WTC11 (cell line): Measurements from ENCODE around the gene SLC2A9. TPM values are rescaled to one million over a fixed set of nuclear protein-coding genes. Genes with fewer than 3 reads are reported as not detected.

Experiments
- ATAC-seq: fragments of 200-7000 bp; cut with Tn5 transposase; 2 replicates; pipeline ENCODE4 v1.10.0; 2021; ENCODE audit warnings: mild to moderate bottlenecking, moderate library complexity
- CTCF ChIA-PET: fragments of 300-600 bp; sonication (Branson Sonifier 250); formaldehyde crosslinking; loops from one replicate; lab custom pipeline; 2021; ENCODE audit warnings: antibody characterized with exemption; lab: Charles Lee
- POLR2A ChIA-PET: fragments of 350-600 bp; sonication (Branson Sonifier 250); formaldehyde crosslinking; loops from one replicate; lab custom pipeline; 2021; ENCODE audit warnings: antibody characterized with exemption; lab: Charles Lee
- DNase-seq: peaks from one replicate; pipeline ENCODE4 v3.0.0; 2021; ENCODE audit warnings: low spot score
- H3K27ac Mint-ChIP-seq: 2 replicates; pipeline ENCODE4 v1.8.0; 2021; ENCODE audit warnings: mixed read lengths
- H3K27me3 Mint-ChIP-seq: 2 replicates; pipeline ENCODE4 v1.8.0; 2021; ENCODE audit warnings: low read depth, mild to moderate bottlenecking, moderate library complexity, mixed read lengths
- H3K36me3 Mint-ChIP-seq: 2 replicates; pipeline ENCODE4 v1.8.0; 2021; ENCODE audit warnings: mixed read lengths
- H3K4me1 Mint-ChIP-seq: 2 replicates; pipeline ENCODE4 v1.8.0; 2022; ENCODE audit warnings: mixed read lengths
- H3K4me3 Mint-ChIP-seq: 2 replicates; pipeline ENCODE4 v1.8.0; 2021; ENCODE audit warnings: mild to moderate bottlenecking, moderate library complexity, mixed read lengths
- H3K9me3 Mint-ChIP-seq: 2 replicates; pipeline ENCODE4 v1.8.0; 2021; ENCODE audit warnings: mixed read lengths
- CREB1 ChIP-seq: sonication (generic); formaldehyde crosslinking; IDR thresholded peaks from 2 replicates; pipeline ENCODE4 v1.8.0; 2023; ENCODE audit warnings: mild to moderate bottlenecking, missing genetic modification reagents
- E2F5 ChIP-seq: sonication (generic); formaldehyde crosslinking; IDR thresholded peaks from 2 replicates; pipeline ENCODE4 v1.8.1; 2022; ENCODE audit warnings: mild to moderate bottlenecking, moderate library complexity, missing genetic modification reagents
- FOXJ3 ChIP-seq: sonication (generic); formaldehyde crosslinking; IDR thresholded peaks from 2 replicates; pipeline ENCODE4 v1.9.0; 2021; ENCODE audit warnings: missing genetic modification reagents, mild to moderate bottlenecking, borderline replicate concordance
- FOXP1 ChIP-seq: sonication (generic); formaldehyde crosslinking; IDR thresholded peaks from 2 replicates; pipeline ENCODE4 v1.8.0; 2022; ENCODE audit warnings: missing genetic modification reagents, mild to moderate bottlenecking, moderate library complexity, borderline replicate concordance
- GABPB1 ChIP-seq: sonication (generic); formaldehyde crosslinking; IDR thresholded peaks from 2 replicates; pipeline ENCODE4 v1.8.1; 2023; ENCODE audit warnings: mild to moderate bottlenecking, missing genetic modification reagents
- HMGA2 ChIP-seq: fragments of 250-450 bp; sonication (Bioruptor Pico); IDR thresholded peaks from 2 replicates; pipeline ENCODE4 v1.4.0; 2021; ENCODE audit warnings: mild to moderate bottlenecking, moderate library complexity
- KAT7 ChIP-seq: sonication (generic); formaldehyde crosslinking; IDR thresholded peaks from 2 replicates; pipeline ENCODE4 v1.8.1; 2023; ENCODE audit warnings: missing genetic modification reagents, mild to moderate bottlenecking, borderline replicate concordance
- MYBL2 ChIP-seq: sonication (generic); formaldehyde crosslinking; IDR thresholded peaks from 2 replicates; pipeline ENCODE4 v1.8.1; 2023; ENCODE audit warnings: mild to moderate bottlenecking, moderate library complexity, missing genetic modification reagents
- NFATC4 ChIP-seq: fragments of 250-450 bp; sonication (Bioruptor Pico); IDR thresholded peaks from 2 replicates; pipeline ENCODE4 v1.9.0; 2021; ENCODE audit warnings: mild to moderate bottlenecking
- NFE2L1 ChIP-seq: sonication (generic); formaldehyde crosslinking; IDR thresholded peaks from 2 replicates; pipeline ENCODE4 v1.8.1; 2023; ENCODE audit warnings: missing genetic modification reagents
- NR2C2 ChIP-seq: sonication (generic); formaldehyde crosslinking; IDR thresholded peaks from 2 replicates; pipeline ENCODE4 v1.8.0; 2022; ENCODE audit warnings: mild to moderate bottlenecking, missing genetic modification reagents
- SOX15 ChIP-seq: fragments of 250-450 bp; sonication (Bioruptor Pico); IDR thresholded peaks from 2 replicates; pipeline ENCODE4 v1.9.0; 2021; ENCODE audit warnings: mild to moderate bottlenecking
- SP1 ChIP-seq: sonication (generic); formaldehyde crosslinking; conservative IDR thresholded peaks from 2 replicates; pipeline ENCODE4 v1.8.1; 2022; ENCODE audit warnings: missing genetic modification reagents
- TEAD1 ChIP-seq: sonication (generic); formaldehyde crosslinking; IDR thresholded peaks from 2 replicates; pipeline ENCODE4 v1.8.0; 2022; ENCODE audit warnings: mild to moderate bottlenecking, missing genetic modification reagents
- ZMAT4 ChIP-seq: fragments of 250-450 bp; sonication (Bioruptor Pico); IDR thresholded peaks from 2 replicates; pipeline ENCODE4 v1.9.0; 2021; ENCODE audit warnings: mild to moderate bottlenecking
- ZNF232 ChIP-seq: sonication (generic); formaldehyde crosslinking; IDR thresholded peaks from 2 replicates; pipeline ENCODE4 v1.8.0; 2022; ENCODE audit warnings: mild to moderate bottlenecking, missing genetic modification reagents
- ZNF396 ChIP-seq: fragments of 250-450 bp; sonication (Bioruptor Pico); IDR thresholded peaks from 2 replicates; pipeline ENCODE4 v1.8.0; 2021; ENCODE audit warnings: mild to moderate bottlenecking, moderate library complexity, borderline replicate concordance
- total RNA-seq: library from RNA; stranded (reverse); gene quantifications from 3 replicates; pipeline ENCODE4 v1.2.3, GENCODE V29; 2021
- TF ChIP-seq, protein P1 (sequence below): fragments of 250-450 bp; sonication (Bioruptor Pico); IDR thresholded peaks from 2 replicates; pipeline ENCODE4 v1.9.0; 2021; ENCODE audit warnings: moderate library complexity, mild to moderate bottlenecking, inconsistent platforms, borderline replicate concordance
- TF ChIP-seq, protein P2 (sequence below): sonication (generic); formaldehyde crosslinking; IDR thresholded peaks from 2 replicates; pipeline ENCODE4 v1.8.0; 2022; ENCODE audit warnings: mild to moderate bottlenecking, missing genetic modification reagents
- TF ChIP-seq, protein P3 (sequence below): fragments of 250-450 bp; sonication (Bioruptor Pico); IDR thresholded peaks from 2 replicates; pipeline ENCODE4 v1.8.0; 2021; ENCODE audit warnings: mild to moderate bottlenecking
- TF ChIP-seq, protein P4 (sequence below): sonication (generic); formaldehyde crosslinking; IDR thresholded peaks from 2 replicates; pipeline ENCODE4 v1.8.1; 2023; ENCODE audit warnings: mild to moderate bottlenecking, missing genetic modification reagents
- TF ChIP-seq, protein P5 (sequence below): fragments of 250-450 bp; sonication (Bioruptor Pico); IDR thresholded peaks from 2 replicates; pipeline ENCODE4 v1.9.0; 2021; ENCODE audit warnings: mild to moderate bottlenecking
- TF ChIP-seq, protein P6 (sequence below): sonication (generic); formaldehyde crosslinking; IDR thresholded peaks from 2 replicates; pipeline ENCODE4 v1.8.1; 2023; ENCODE audit warnings: mild to moderate bottlenecking, missing genetic modification reagents

The SLC2A9 gene
- total RNA-seq, 1 experiment from 2014 or later = not detected

DNA sequence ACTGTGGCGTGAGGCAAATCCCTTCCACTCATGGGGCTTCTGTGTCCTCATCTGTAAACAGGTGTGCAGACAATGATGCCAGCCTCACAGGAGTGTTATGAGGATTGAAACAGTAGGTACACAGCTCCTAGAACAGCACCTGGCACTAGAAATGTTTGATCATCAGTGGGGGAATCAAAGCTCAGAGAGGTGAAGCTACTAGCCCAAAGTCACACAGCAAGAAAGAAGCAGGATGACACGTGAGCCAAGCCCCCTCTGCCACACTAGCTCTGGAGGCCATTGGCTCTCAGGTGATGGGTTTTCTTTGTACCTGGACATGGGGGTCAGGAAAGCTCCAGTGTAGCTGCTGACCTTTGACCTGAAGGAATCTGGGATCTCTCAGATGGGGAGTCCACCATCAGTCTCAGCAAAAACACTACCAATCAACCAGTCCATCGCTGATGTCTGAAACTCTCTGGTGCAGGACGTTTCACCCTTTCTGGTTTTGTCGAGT, 13.4 kb upstream of the SLC2A9 start:
- H3K27me3 Mint-ChIP-seq = no peaks in the 10 kb centered on the region; the same call in 1 of the 2 replicates
- 0 out of 2 replicates have a peak, but pooled peaks cover 6% of the 10 kb centered on the region for H3K4me1 Mint-ChIP-seq
- POLR2A ChIA-PET = interaction anchor here (0.6 kb wide), 1 partner anchor 82 kb away, joined by 5 read pairs; the partner anchor contains the start of gene WDR1
- no peak overlapping the region for H3K4me3 Mint-ChIP-seq
- no peaks in the 10 kb centered on the region for H3K36me3 Mint-ChIP-seq
- no peak for TF ChIP-seq KAT7
- TF ChIP-seq HMGA2 (CRISPR knock-in tag) = no peak
- no peak for TF ChIP-seq MYBL2
- TF ChIP-seq, protein P1, sequence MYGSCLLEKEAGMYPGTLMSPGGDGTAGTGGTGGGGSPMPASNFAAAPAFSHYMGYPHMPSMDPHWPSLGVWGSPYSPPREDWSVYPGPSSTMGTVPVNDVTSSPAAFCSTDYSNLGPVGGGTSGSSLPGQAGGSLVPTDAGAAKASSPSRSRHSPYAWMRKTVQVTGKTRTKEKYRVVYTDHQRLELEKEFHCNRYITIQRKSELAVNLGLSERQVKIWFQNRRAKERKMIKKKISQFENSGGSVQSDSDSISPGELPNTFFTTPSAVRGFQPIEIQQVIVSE (CRISPR knock-in tag) = no peak
- TF ChIP-seq, protein P2, sequence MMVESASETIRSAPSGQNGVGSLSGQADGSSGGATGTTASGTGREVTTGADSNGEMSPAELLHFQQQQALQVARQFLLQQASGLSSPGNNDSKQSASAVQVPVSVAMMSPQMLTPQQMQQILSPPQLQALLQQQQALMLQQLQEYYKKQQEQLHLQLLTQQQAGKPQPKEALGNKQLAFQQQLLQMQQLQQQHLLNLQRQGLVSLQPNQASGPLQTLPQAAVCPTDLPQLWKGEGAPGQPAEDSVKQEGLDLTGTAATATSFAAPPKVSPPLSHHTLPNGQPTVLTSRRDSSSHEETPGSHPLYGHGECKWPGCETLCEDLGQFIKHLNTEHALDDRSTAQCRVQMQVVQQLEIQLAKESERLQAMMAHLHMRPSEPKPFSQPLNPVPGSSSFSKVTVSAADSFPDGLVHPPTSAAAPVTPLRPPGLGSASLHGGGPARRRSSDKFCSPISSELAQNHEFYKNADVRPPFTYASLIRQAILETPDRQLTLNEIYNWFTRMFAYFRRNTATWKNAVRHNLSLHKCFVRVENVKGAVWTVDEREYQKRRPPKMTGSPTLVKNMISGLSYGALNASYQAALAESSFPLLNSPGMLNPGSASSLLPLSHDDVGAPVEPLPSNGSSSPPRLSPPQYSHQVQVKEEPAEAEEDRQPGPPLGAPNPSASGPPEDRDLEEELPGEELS (CRISPR knock-in tag) = no peak
- TF ChIP-seq TEAD1 (CRISPR knock-in tag) = no peak
- TF ChIP-seq, protein P3, sequence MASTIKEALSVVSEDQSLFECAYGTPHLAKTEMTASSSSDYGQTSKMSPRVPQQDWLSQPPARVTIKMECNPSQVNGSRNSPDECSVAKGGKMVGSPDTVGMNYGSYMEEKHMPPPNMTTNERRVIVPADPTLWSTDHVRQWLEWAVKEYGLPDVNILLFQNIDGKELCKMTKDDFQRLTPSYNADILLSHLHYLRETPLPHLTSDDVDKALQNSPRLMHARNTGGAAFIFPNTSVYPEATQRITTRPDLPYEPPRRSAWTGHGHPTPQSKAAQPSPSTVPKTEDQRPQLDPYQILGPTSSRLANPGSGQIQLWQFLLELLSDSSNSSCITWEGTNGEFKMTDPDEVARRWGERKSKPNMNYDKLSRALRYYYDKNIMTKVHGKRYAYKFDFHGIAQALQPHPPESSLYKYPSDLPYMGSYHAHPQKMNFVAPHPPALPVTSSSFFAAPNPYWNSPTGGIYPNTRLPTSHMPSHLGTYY (CRISPR knock-in tag) = no peak
- TF ChIP-seq, protein P4, sequence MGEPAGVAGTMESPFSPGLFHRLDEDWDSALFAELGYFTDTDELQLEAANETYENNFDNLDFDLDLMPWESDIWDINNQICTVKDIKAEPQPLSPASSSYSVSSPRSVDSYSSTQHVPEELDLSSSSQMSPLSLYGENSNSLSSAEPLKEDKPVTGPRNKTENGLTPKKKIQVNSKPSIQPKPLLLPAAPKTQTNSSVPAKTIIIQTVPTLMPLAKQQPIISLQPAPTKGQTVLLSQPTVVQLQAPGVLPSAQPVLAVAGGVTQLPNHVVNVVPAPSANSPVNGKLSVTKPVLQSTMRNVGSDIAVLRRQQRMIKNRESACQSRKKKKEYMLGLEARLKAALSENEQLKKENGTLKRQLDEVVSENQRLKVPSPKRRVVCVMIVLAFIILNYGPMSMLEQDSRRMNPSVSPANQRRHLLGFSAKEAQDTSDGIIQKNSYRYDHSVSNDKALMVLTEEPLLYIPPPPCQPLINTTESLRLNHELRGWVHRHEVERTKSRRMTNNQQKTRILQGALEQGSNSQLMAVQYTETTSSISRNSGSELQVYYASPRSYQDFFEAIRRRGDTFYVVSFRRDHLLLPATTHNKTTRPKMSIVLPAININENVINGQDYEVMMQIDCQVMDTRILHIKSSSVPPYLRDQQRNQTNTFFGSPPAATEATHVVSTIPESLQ = no peak
- TF ChIP-seq, protein P5, sequence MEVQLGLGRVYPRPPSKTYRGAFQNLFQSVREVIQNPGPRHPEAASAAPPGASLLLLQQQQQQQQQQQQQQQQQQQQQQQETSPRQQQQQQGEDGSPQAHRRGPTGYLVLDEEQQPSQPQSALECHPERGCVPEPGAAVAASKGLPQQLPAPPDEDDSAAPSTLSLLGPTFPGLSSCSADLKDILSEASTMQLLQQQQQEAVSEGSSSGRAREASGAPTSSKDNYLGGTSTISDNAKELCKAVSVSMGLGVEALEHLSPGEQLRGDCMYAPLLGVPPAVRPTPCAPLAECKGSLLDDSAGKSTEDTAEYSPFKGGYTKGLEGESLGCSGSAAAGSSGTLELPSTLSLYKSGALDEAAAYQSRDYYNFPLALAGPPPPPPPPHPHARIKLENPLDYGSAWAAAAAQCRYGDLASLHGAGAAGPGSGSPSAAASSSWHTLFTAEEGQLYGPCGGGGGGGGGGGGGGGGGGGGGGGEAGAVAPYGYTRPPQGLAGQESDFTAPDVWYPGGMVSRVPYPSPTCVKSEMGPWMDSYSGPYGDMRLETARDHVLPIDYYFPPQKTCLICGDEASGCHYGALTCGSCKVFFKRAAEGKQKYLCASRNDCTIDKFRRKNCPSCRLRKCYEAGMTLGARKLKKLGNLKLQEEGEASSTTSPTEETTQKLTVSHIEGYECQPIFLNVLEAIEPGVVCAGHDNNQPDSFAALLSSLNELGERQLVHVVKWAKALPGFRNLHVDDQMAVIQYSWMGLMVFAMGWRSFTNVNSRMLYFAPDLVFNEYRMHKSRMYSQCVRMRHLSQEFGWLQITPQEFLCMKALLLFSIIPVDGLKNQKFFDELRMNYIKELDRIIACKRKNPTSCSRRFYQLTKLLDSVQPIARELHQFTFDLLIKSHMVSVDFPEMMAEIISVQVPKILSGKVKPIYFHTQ (CRISPR knock-in tag) = no peak
- no peak for TF ChIP-seq FOXP1 (CRISPR knock-in tag)
- no peak for TF ChIP-seq ZNF232
- TF ChIP-seq GABPB1 (CRISPR knock-in tag) = no peak
- TF ChIP-seq NFE2L1 = no peak
- TF ChIP-seq NR2C2 (CRISPR knock-in tag) = no peak
- no peak for TF ChIP-seq E2F5 (CRISPR knock-in tag)
- no peak for TF ChIP-seq ZNF396
- no peaks in the 10 kb centered on the region for H3K9me3 Mint-ChIP-seq
- no peak for DNase-seq
- CTCF ChIA-PET = interaction anchor here (1.3 to 1.5 kb wide), 3 partner anchors 15 to 331 kb away, joined by 3 to 5 read pairs (median 4); no protein-coding TSS in a partner anchor
- H3K27ac Mint-ChIP-seq = no peak overlapping the region
- no peak for ATAC-seq

GRCh38 chr4:10034136-10034535, 12.8 kb upstream of the SLC2A9 start:
- H3K27ac Mint-ChIP-seq = no peak overlapping the region
- H3K4me1 Mint-ChIP-seq = 0 out of 2 replicates have a peak, but pooled peaks cover 6% of the 10 kb centered on the region
- H3K27me3 Mint-ChIP-seq = no peaks in the 10 kb centered on the region; the same call in 1 of the 2 replicates
- H3K4me3 Mint-ChIP-seq = no peak overlapping the region
- no peaks in the 10 kb centered on the region for H3K36me3 Mint-ChIP-seq
- ATAC-seq = no peak
- ChIA-PET CTCF (interaction anchor here (1.1 to 1.5 kb wide), 3 partner anchors 15 to 269 kb away, joined by 3 to 5 read pairs (median 3); no protein-coding TSS in a partner anchor), POLR2A (no interaction called here)
- H3K9me3 Mint-ChIP-seq = no peaks in the 10 kb centered on the region
- no peak for DNase-seq
- TF ChIP-seq NFATC4 (CRISPR knock-in tag) = no peak
- no peak for TF ChIP-seq SP1 (CRISPR knock-in tag)
- TF ChIP-seq, protein P6, sequence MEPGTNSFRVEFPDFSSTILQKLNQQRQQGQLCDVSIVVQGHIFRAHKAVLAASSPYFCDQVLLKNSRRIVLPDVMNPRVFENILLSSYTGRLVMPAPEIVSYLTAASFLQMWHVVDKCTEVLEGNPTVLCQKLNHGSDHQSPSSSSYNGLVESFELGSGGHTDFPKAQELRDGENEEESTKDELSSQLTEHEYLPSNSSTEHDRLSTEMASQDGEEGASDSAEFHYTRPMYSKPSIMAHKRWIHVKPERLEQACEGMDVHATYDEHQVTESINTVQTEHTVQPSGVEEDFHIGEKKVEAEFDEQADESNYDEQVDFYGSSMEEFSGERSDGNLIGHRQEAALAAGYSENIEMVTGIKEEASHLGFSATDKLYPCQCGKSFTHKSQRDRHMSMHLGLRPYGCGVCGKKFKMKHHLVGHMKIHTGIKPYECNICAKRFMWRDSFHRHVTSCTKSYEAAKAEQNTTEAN (CRISPR knock-in tag) = no peak
- TF ChIP-seq ZMAT4 (CRISPR knock-in tag) = no peak
- TF ChIP-seq, protein P3 (CRISPR knock-in tag) = no peak
- TF ChIP-seq CREB1 (CRISPR knock-in tag) = no peak
- TF ChIP-seq SOX15 (CRISPR knock-in tag) = no peak
- no peak for TF ChIP-seq HMGA2 (CRISPR knock-in tag)
- no peak for TF ChIP-seq FOXJ3 (CRISPR knock-in tag)
